Measurements from ENCODE around the gene PNMA6E.

The PNMA6E gene

GRCh38 chrX:153349952-153350351 lies 51.2 kb downstream of the PNMA6E start:
- no peak for DNase-seq

- no peak for DNase-seq
These were observed 52.7 kb downstream of the PNMA6E start for GRCh38 chrX:153348421-153348820.

GRCh38 chrX:153347530-153347929 lies 53.6 kb downstream of the PNMA6E start:
- DNase-seq: no peak

Data from fibroblast of skin of scalp (primary cell).